Stimulated activated CD4-positive, alpha-beta T cell treated with anti-CD3 and anti-CD28 coated beads, Interleukin-1b, Interleukin-23, amount 100 ng/mL, for 1 hour (primary cell): ENCODE results near the gene KNSTRN.
A peak's percentile ranks its signal among the peaks of the same experiment; 100 is the strongest.

Experiments used
- DNase-seq, 2 donors: peaks; one replicate each; pipeline ENCODE4 v3.0.0-alpha.2; 2020; ENCODE audit warnings: low read depth in 2 of 2

Gene KNSTRN

GRCh38 chr15:40435023-40435709 is 52.6 kb downstream of the KNSTRN start:
- no peak for DNase-seq

DNA sequence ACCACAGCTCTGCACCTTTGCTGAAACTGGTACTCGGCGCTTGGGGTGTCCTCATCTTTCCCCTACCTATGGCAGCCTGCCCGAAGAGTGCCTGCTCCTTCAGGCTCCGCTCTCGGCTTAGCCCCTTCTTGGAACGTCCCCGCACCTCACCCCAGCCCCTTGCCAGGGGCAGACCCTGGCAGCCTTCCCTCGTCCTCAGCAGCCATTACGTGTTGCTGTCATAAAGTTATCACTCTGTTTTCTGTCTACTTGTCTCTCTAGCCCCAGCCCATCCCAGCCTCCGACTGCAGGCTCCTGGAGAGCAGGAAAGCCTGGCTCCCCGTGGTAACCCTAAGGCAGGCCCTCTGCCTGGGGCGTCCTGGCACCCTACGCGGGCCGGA is 53.2 kb downstream of the KNSTRN start:
- DNase-seq: no peak

DNA sequence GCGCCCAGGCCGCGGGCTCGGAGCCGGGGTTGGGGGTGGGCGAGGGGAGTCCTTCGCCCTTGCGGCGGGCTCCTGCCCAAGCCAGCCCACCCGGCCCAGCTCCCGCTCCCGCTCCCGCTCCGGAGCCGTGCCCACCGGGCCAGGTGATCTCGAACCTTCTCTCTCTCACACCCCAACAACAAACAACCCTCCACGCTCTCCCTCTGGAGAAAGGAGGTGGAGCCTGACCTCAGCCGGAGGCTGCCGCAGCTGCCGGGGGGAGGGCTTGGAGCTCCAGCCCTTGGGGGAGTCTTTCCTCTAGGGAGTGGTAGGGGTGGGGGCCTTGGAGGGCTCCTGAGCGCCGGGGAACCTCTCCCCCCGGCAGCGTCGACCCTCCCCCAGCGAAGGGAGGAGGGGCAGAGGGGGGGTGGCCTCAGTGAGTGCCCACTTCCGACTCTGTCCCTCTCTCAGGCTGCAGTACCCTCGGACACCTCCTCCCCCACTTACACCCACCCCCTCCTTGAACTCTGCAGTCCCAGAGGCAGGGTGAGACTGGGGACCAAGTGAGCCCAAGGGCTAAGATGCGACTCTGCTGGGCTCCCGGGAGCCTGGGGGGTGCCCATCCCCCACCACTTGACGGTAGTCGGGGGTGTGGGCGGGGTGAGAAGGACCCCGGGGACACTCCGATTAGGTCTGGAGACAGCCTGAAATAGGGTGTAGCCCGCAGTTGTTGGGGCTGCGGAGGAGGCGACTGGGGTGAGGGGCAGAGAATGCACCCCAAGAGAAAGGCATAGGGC is 53.8 kb downstream of the KNSTRN start:
- no peak for DNase-seq

GRCh38 chr15:40436892-40437751 is 54.6 kb downstream of the KNSTRN start:
- no peak for DNase-seq

DNA sequence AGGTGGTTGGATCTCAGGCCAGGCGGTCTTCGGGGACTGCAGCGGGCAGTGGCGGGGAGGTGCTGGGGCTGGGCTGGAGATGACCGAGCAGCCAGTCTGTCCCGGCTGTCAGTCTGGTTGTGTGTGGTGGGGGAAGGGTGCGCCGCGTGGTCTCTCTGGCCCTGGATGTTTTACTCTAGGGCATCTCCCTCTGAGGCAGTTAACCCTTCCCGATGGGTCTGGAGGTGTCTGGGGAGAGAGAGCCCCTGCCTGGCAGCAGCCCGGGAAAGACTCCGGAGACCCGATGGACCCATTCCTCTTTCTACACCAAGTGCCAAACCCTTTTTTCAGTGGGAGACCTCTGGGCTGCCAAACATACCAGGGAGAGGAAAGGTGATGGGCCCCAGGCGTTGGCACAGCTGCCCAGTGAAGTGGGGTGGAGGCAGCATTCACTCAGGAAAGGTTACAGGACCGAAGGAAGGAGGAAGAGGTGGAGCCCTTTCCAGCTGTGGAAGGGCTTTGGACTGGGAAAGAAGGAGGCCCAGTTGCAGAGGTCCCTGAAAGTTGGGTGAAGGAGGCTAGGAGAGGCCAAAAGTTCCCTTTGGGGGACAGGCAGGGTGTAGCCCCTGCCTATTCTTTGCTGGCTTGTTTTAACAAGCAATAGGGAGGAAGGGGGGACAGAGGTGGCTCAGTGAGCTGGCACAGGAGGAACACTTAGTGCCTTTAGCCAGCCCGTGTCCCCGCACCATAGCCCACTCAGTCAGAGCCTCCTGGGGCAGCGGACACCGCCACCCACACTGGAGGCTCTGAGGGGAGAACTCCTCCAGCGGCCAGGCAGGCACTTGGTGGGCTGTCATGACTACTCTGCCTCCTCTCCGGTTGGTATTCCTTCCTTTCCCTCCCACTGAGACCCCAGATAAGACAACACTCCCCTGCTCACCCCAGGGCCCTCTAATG is 55.5 kb downstream of the KNSTRN start:
- DNase-seq: no peak

- no peak for DNase-seq
These were observed 56.2 kb downstream of the KNSTRN start for GRCh38 chr15:40438712-40439111.

DNA sequence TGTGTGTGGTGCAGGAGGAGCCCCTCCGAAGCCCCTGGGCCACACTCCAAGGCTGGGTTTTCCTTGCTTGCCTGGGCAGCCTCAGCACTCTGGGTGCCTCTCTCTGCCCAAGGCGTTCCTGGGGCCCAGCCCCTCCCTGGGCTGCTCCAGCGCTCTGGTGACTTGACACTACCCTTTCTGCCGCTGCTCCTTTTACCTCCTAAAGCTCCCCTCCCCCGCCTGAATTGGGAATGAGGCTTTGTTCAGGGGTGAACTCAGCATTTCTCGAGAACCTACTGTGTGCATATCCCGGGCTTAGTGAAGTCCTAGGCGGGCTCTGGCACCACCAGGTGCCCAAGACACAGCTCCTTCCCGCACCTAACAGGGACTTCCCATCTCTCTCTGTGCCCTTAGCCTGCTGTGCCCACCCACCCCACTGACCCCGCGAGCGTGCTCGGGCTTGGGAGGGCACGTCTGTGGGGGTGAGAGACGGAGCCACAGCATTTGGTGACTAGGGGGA is 57.0 kb downstream of the KNSTRN start:
- no peak for DNase-seq

GRCh38 chr15:40439960-40440742 is 57.6 kb downstream of the KNSTRN start:
- DNase-seq: no peak

DNA sequence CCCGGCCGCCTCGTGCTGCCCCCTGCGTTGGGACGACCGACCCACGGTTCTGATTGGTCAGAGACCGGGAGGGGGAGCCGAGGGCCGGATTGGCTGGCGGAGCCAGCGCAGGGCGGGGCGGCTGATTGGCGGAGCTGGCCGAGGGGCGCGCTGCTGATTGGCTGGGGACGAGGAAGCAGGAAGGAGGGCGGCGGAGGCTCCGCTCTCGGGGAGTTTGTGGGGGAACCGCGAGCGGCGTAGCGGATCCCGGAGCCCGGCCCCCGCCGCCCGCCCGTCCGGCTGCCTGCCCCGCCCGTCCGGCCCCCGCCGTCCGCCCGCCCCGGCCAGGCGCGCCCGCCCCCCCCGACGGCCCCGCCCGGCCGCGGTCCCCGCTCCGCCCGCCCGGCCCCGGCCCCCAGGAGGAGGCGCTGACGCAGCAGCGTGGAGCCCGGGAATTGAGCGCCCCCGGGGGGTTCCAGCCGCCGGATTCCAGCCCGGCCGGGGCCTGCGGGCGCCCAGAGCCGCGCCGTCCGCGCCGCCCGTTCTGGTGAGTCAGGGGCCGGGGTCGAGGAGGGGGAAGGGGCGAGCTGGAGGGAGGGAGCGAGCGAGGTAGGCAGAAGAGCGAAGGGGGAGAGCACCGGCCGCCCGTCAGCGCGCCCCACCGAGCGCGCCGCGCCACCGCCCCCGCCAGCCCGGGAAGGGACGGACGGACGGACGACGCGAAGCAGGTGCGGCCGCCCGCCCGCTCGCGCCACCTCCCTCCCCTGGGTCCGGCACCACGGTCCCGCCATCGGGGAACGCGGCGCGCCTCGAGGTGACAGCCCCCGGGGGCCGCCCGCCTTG is 58.4 kb downstream of the KNSTRN start, which contains the start of gene BAHD1:
Gene BAHD1, plus strand, starts transcription at position 211 of the 822 bp plus-strand sequence. CDS start 17,512 bp downstream, outside the sequence.
- peak; percentile 84 to 87 for DNase-seq

GRCh38 chr15:40441565-40442531 is 59.3 kb downstream of the KNSTRN start:
- no peak for DNase-seq

GRCh38 chr15:40443255-40443654 is 60.7 kb downstream of the KNSTRN start:
- DNase-seq: no peak

GRCh38 chr15:40443846-40444245 is 61.3 kb downstream of the KNSTRN start:
- DNase-seq: no peak
